GM21360 (cell line): ENCODE data around the gene EI24.

ENCODE experiments used
- ATAC-seq: cut with Tn5 transposase; IDR thresholded peaks from one replicate; pipeline ENCODE4 v1.9.1; 2021; ENCODE audit warnings: mild to moderate bottlenecking, moderate library complexity; ENCODE audit not compliant: unreplicated experiment

EI24 gene

GRCh38 chr11:125626288-125626950, 57.1 kb downstream of the EI24 start:
- peak; percentile 40 for ATAC-seq

- ATAC-seq = no peak
These were observed 58.1 kb downstream of the EI24 start for GRCh38 chr11:125627236-125627910.
